ENCODE results near the gene FAM13C. TPM values are rescaled to one million over a fixed set of nuclear protein-coding genes. Genes with fewer than 3 reads are reported as not detected.

Gene FAM13C
- polyA plus RNA-seq, 1 of the 3 experiments (the other 2 are of a cell fraction) = 7.6 TPM

DNA sequence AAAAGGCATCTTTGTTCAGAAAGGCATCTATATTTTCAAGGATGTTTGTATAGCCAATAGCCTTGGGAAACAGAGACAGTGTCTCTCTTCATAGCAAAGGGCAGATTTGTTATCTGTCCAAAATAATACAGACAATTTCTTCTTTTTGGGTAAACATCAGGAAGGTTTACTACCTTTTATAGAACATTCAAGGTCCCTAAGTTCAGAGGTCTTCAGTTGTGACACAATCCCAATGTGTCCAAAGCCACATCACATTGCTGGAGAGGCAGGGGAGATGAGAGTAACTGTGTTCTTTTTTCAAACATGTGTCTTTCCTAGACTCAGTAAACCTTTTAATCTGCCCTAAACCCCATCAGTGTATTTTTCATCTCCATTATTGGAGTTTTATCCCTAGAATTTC is 33.6 kb upstream of the FAM13C start:
- H3K4me3 ChIP-seq (ENCODE audit: low read depth in 2 of 2, low read length in 1 of 2) = no peak overlapping the region
- H2AFZ ChIP-seq (ENCODE audit: low read depth) = no peak overlapping the region
- no peak overlapping the region for H3K27ac ChIP-seq (ENCODE audit: low read depth in 2 of 2, low read length in 1 of 2)
- DNase-seq = no peak
- ChIA-PET POLR2A (no interaction called here), CTCF (no interaction called here)
- peaks cover 3% of the 10 kb centered on the region for H3F3A ChIP-seq (replicated peaks; ENCODE audit: insufficient read depth)
- no peaks in the 10 kb centered on the region for H3K27me3 ChIP-seq (ENCODE audit: insufficient read depth)
- H3K9ac ChIP-seq = no peak overlapping the region
- TF ChIP-seq POLR2AphosphoS5 (IDR thresholded peaks at IDR 0.05; ENCODE audit: low read depth, low read length) (no peak), MXI1 (IDR thresholded peaks at IDR 0.05; ENCODE audit: low read depth, low read length) (no peak), SMC3 (IDR thresholded peaks at IDR 0.05; ENCODE audit: low read depth, low read length) (no peak), RAD21 (IDR thresholded peaks at IDR 0.05; ENCODE audit: low read length) (no peak), NRF1 (IDR thresholded peaks at IDR 0.05; ENCODE audit: low read depth, low read length) (no peak), FOSL2 (IDR thresholded peaks at IDR 0.05; ENCODE audit: borderline replicate concordance, low read depth) (no peak), FOXM1 (IDR thresholded peaks at IDR 0.05; ENCODE audit: low read depth) (no peak), ELF1 (IDR thresholded peaks at IDR 0.05) (no peak), RFX5 (IDR thresholded peaks at IDR 0.05; ENCODE audit: low read length) (no peak)
- TF ChIP-seq, protein P1, sequence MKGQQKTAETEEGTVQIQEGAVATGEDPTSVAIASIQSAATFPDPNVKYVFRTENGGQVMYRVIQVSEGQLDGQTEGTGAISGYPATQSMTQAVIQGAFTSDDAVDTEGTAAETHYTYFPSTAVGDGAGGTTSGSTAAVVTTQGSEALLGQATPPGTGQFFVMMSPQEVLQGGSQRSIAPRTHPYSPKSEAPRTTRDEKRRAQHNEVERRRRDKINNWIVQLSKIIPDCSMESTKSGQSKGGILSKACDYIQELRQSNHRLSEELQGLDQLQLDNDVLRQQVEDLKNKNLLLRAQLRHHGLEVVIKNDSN (IDR thresholded peaks at IDR 0.05; ENCODE audit: borderline replicate concordance, low read depth) = no peak
- TF ChIP-seq, protein P2, sequence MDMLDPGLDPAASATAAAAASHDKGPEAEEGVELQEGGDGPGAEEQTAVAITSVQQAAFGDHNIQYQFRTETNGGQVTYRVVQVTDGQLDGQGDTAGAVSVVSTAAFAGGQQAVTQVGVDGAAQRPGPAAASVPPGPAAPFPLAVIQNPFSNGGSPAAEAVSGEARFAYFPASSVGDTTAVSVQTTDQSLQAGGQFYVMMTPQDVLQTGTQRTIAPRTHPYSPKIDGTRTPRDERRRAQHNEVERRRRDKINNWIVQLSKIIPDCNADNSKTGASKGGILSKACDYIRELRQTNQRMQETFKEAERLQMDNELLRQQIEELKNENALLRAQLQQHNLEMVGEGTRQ (IDR thresholded peaks at IDR 0.05; ENCODE audit: borderline replicate concordance, low read depth, low read length) = no peak
- TF ChIP-seq, protein P3, sequence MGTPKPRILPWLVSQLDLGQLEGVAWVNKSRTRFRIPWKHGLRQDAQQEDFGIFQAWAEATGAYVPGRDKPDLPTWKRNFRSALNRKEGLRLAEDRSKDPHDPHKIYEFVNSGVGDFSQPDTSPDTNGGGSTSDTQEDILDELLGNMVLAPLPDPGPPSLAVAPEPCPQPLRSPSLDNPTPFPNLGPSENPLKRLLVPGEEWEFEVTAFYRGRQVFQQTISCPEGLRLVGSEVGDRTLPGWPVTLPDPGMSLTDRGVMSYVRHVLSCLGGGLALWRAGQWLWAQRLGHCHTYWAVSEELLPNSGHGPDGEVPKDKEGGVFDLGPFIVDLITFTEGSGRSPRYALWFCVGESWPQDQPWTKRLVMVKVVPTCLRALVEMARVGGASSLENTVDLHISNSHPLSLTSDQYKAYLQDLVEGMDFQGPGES (IDR thresholded peaks at IDR 0.05; ENCODE audit: low read depth, low read length) = no peak
- TF ChIP-seq, protein P4, sequence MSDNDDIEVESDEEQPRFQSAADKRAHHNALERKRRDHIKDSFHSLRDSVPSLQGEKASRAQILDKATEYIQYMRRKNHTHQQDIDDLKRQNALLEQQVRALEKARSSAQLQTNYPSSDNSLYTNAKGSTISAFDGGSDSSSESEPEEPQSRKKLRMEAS (IDR thresholded peaks at IDR 0.05; ENCODE audit: low read depth) = no peak
- TF ChIP-seq, protein P5, sequence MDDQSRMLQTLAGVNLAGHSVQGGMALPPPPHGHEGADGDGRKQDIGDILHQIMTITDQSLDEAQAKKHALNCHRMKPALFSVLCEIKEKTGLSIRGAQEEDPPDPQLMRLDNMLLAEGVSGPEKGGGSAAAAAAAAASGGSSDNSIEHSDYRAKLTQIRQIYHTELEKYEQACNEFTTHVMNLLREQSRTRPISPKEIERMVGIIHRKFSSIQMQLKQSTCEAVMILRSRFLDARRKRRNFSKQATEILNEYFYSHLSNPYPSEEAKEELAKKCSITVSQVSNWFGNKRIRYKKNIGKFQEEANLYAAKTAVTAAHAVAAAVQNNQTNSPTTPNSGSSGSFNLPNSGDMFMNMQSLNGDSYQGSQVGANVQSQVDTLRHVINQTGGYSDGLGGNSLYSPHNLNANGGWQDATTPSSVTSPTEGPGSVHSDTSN (IDR thresholded peaks at IDR 0.05) = no peak
- H3K4me2 ChIP-seq = no peak overlapping the region
- no peaks in the 10 kb centered on the region for H3K9me3 ChIP-seq
- H4K20me1 ChIP-seq (ENCODE audit: insufficient read depth) = no peaks in the 10 kb centered on the region
- no peaks in the 10 kb centered on the region for H3K36me3 ChIP-seq (replicated peaks in 1 of 2; ENCODE audit: control insufficient read depth in 1 of 2, insufficient read depth in 2 of 2, low read length in 1 of 2)
- peaks cover 0 to 6% of the 10 kb centered on the region in 2 experiments; a peak in 2 of 4 replicates for H3K4me1 ChIP-seq (ENCODE audit: control insufficient read depth in 1 of 2, insufficient read depth in 2 of 2, low read depth in 1 of 2, low read length in 1 of 2)
- no peaks in the 10 kb centered on the region for H3K9me2 ChIP-seq
- no peaks in the 10 kb centered on the region for H3K79me2 ChIP-seq (ENCODE audit: insufficient read depth)

DNA sequence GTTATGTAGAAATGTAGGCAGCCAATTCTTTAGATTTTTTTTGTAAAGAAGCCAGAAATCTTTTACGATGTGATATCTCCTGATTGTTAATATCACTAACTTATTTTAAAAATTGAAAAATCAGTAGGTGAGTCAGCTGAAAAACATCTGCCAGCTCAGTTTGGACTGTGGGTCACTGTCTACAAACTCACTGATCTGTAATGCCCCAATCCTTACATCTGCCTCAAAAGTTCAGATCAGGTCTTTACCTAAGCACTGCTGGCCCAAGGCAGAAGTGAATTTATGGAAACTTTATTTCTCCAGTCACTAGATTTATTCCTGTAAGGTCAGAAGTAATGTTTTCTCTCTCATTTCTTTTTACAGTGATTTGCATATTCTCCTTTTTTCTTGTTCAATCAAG is 31.0 kb upstream of the FAM13C start:
- TF ChIP-seq EZH2phosphoT487 (IDR thresholded peaks at IDR 0.05; ENCODE audit: borderline replicate concordance, low read depth) (no peak), FOSL2 (IDR thresholded peaks at IDR 0.05; ENCODE audit: borderline replicate concordance, low read depth) (peak; percentile 25; the same call in 1 of the 2 replicates), JUND (IDR thresholded peaks at IDR 0.05) (0 out of 2 replicates have a peak, but pooled peaks have one; percentile 21)
- no peak for DNase-seq

More for the DNA sequence above, 31.0 kb upstream of the FAM13C start:
- H3K9ac ChIP-seq = no peak overlapping the region
- H3F3A ChIP-seq (replicated peaks; ENCODE audit: insufficient read depth) = peaks cover 16% of the 10 kb centered on the region
- H3K79me2 ChIP-seq (ENCODE audit: insufficient read depth) = no peaks in the 10 kb centered on the region
- peaks cover 0 to 17% of the 10 kb centered on the region in 2 experiments; a peak in 2 of 4 replicates for H3K4me1 ChIP-seq (ENCODE audit: control insufficient read depth in 1 of 2, insufficient read depth in 2 of 2, low read depth in 1 of 2, low read length in 1 of 2)
- H3K4me3 ChIP-seq (ENCODE audit: low read depth in 2 of 2, low read length in 1 of 2) = no peak overlapping the region
- WGBS (ENCODE audit: low lambda C conversion rate) = 24% methylated on average over 1 of the region's 1 CpG
- CTCF ChIA-PET = no interaction called here
- POLR2A ChIA-PET = no interaction called here
- peak overlapping the region; percentile 20; the same call in 1 of the 2 replicates for H2AFZ ChIP-seq (ENCODE audit: low read depth)
- peak overlapping the region in 1 of 2 experiments; percentile 26; a peak in 2 of 4 replicates for H3K27ac ChIP-seq (ENCODE audit: low read depth in 2 of 2, low read length in 1 of 2)
- no peaks in the 10 kb centered on the region for H3K9me2 ChIP-seq
- H4K20me1 ChIP-seq (ENCODE audit: insufficient read depth) = no peaks in the 10 kb centered on the region
- no peaks in the 10 kb centered on the region for H3K9me3 ChIP-seq
- no peak overlapping the region for H3K4me2 ChIP-seq
- H3K36me3 ChIP-seq (replicated peaks in 1 of 2; ENCODE audit: control insufficient read depth in 1 of 2, insufficient read depth in 2 of 2, low read length in 1 of 2) = no peaks in the 10 kb centered on the region
- H3K27me3 ChIP-seq (ENCODE audit: insufficient read depth) = no peaks in the 10 kb centered on the region
